GM12878 (cell line): ENCODE results near the gene BEST2.
A peak's percentile ranks its signal among the peaks of the same experiment; 100 is the strongest.

Experiments used
- CREB1 ChIP-seq: IDR thresholded peaks from 2 replicates; pipeline ENCODE4 v1.6.1; 2012; ENCODE audit warnings: low read depth, mild to moderate bottlenecking, inconsistent platforms
- EP300 ChIP-seq, 2 experiments: fragments of 150-350 bp in 1 of 2; IDR thresholded peaks; 2 replicates each; pipeline ENCODE4 v1.6.1; 2011 to 2012; ENCODE audit warnings: low read depth in 2 of 2, low read length in 2 of 2, borderline replicate concordance in 1 of 2, improper control_type of control experiment in 1 of 2, inconsistent platforms in 1 of 2; ENCODE audit not compliant: control insufficient read depth in 1 of 2
- FOXK2 ChIP-seq: fragments of 450-650 bp; IDR thresholded peaks from 2 replicates; pipeline ENCODE4 v1.6.1; 2017; ENCODE audit warnings: mild to moderate bottlenecking, moderate library complexity
- JUNB ChIP-seq: IDR thresholded peaks from 2 replicates; pipeline ENCODE4 v1.6.1; 2016; ENCODE audit warnings: antibody characterized with exemption, mild to moderate bottlenecking
- KAT2A ChIP-seq: conservative IDR thresholded peaks from 2 replicates; pipeline ENCODE4 v1.6.1; 2011; ENCODE audit warnings: low read depth, low read length; ENCODE audit not compliant: control insufficient read depth
- NFIC ChIP-seq: IDR thresholded peaks from 2 replicates; pipeline ENCODE4 v1.6.1; 2012; ENCODE audit warnings: low read depth, mild to moderate bottlenecking, inconsistent platforms, low read length, moderate library complexity
- RAD21 ChIP-seq: IDR thresholded peaks from 2 replicates; pipeline ENCODE4 v1.6.1; 2011; ENCODE audit warnings: mild to moderate bottlenecking, low read depth, low read length, moderate library complexity; ENCODE audit not compliant: insufficient read depth
- SIN3A ChIP-seq: IDR thresholded peaks from 2 replicates; pipeline ENCODE4 v1.6.1; 2012; ENCODE audit warnings: low read depth, low read length, improper control_type of control experiment
- YY1 ChIP-seq: IDR thresholded peaks from 2 replicates; pipeline ENCODE4 v1.6.1; 2011; ENCODE audit warnings: low read depth, mild to moderate bottlenecking, low read length
- TF ChIP-seq, protein P1 (sequence below): IDR thresholded peaks from 2 replicates; pipeline ENCODE4 v1.6.1; 2011; ENCODE audit warnings: borderline replicate concordance, low read depth, mild to moderate bottlenecking, moderate library complexity, mixed read lengths, low read length; ENCODE audit not compliant: insufficient read depth; ENCODE audit errors: extremely low read length
- TF ChIP-seq, protein P2 (sequence below): IDR thresholded peaks from 2 replicates; pipeline ENCODE4 v1.6.1; 2012; ENCODE audit warnings: mild to moderate bottlenecking, low read depth, low read length
- TF ChIP-seq, protein P3 (sequence below), 3 experiments: IDR thresholded peaks in 2 of 3; conservative IDR thresholded peaks in 1 of 3; 2 replicates each; pipeline ENCODE4 v1.5.1; 2011; ENCODE audit warnings: low read depth in 3 of 3, low read length in 3 of 3, mild to moderate bottlenecking in 3 of 3, control low read depth in 2 of 3, moderate library complexity in 2 of 3, inconsistent platforms in 1 of 3, mixed read lengths in 1 of 3; ENCODE audit not compliant: control insufficient read depth in 2 of 3, insufficient read depth in 1 of 3; ENCODE audit errors: extremely low read depth in 1 of 3
- TF ChIP-seq, protein P4 (sequence below): IDR thresholded peaks from 2 replicates; pipeline ENCODE4 v1.6.1; 2012; ENCODE audit warnings: low read depth, low read length, improper control_type of control experiment
- TF ChIP-seq, protein P5 (sequence below): fragments of 450-650 bp; IDR thresholded peaks from 2 replicates; pipeline ENCODE4 v1.6.1; 2017; ENCODE audit warnings: mild to moderate bottlenecking, moderate library complexity

DNA sequence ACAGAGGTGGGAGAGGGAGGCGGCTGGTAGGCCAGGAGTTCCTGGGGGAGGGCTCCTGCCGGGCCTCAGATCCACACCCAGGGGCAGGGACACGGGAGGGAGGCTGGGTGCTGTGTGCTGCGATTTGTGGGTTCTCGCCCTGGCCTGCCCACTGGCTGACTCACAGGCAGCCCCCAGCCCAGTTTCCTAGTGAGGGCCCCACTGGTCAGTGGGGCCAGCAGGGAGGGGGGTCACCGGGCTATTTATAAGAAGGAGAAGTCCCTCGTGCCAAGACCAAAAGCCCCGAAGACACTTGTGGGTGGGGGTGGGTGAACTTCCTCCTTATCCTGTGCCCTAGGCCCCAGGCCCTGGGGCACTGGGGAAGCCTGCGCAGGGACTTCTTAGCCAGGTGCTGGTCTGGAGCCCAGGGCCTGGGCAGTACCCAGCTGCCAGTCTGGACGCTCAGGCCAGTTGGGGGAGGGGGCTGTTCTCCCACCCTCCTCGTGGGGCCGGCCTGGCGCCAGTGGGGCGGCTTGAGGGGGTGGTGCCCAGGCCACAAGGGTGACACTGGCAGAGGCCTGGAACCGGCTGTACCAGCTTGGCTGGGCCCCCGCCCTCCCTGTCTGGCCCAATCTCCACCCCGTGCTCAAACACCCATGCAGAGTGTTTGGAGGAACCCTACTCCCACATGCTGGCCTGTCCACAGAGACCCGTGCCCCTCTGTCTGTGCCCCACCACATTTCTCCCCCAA, 34.7 kb downstream of the BEST2 start:
- TF ChIP-seq YY1 (peak; percentile 15; the same call in 1 of the 2 replicates), RAD21 (no peak), FOXK2 (no peak), KAT2A (no peak), NFIC (no peak), JUNB (no peak), SIN3A (no peak), CREB1 (no peak), EP300 (IDR thresholded peaks at IDR 0.05; ENCODE audit: borderline replicate concordance in 1 of 2, control insufficient read depth in 1 of 2, low read depth in 2 of 2, low read length in 2 of 2) (peak in 1 of 2 experiments; percentile 44; a peak in 1 of 4 replicates)
- TF ChIP-seq, protein P1, sequence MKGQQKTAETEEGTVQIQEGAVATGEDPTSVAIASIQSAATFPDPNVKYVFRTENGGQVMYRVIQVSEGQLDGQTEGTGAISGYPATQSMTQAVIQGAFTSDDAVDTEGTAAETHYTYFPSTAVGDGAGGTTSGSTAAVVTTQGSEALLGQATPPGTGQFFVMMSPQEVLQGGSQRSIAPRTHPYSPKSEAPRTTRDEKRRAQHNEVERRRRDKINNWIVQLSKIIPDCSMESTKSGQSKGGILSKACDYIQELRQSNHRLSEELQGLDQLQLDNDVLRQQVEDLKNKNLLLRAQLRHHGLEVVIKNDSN, result no peak
- TF ChIP-seq, protein P2, sequence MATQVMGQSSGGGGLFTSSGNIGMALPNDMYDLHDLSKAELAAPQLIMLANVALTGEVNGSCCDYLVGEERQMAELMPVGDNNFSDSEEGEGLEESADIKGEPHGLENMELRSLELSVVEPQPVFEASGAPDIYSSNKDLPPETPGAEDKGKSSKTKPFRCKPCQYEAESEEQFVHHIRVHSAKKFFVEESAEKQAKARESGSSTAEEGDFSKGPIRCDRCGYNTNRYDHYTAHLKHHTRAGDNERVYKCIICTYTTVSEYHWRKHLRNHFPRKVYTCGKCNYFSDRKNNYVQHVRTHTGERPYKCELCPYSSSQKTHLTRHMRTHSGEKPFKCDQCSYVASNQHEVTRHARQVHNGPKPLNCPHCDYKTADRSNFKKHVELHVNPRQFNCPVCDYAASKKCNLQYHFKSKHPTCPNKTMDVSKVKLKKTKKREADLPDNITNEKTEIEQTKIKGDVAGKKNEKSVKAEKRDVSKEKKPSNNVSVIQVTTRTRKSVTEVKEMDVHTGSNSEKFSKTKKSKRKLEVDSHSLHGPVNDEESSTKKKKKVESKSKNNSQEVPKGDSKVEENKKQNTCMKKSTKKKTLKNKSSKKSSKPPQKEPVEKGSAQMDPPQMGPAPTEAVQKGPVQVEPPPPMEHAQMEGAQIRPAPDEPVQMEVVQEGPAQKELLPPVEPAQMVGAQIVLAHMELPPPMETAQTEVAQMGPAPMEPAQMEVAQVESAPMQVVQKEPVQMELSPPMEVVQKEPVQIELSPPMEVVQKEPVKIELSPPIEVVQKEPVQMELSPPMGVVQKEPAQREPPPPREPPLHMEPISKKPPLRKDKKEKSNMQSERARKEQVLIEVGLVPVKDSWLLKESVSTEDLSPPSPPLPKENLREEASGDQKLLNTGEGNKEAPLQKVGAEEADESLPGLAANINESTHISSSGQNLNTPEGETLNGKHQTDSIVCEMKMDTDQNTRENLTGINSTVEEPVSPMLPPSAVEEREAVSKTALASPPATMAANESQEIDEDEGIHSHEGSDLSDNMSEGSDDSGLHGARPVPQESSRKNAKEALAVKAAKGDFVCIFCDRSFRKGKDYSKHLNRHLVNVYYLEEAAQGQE, result no peak
- TF ChIP-seq, protein P3, sequence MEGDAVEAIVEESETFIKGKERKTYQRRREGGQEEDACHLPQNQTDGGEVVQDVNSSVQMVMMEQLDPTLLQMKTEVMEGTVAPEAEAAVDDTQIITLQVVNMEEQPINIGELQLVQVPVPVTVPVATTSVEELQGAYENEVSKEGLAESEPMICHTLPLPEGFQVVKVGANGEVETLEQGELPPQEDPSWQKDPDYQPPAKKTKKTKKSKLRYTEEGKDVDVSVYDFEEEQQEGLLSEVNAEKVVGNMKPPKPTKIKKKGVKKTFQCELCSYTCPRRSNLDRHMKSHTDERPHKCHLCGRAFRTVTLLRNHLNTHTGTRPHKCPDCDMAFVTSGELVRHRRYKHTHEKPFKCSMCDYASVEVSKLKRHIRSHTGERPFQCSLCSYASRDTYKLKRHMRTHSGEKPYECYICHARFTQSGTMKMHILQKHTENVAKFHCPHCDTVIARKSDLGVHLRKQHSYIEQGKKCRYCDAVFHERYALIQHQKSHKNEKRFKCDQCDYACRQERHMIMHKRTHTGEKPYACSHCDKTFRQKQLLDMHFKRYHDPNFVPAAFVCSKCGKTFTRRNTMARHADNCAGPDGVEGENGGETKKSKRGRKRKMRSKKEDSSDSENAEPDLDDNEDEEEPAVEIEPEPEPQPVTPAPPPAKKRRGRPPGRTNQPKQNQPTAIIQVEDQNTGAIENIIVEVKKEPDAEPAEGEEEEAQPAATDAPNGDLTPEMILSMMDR (IDR thresholded peaks at IDR 0.05 in 2 of 3, conservative IDR thresholded peaks at IDR 0.05 in 1 of 3; ENCODE audit: control insufficient read depth in 2 of 3, extremely low read depth in 1 of 3, insufficient read depth in 1 of 3, low read depth in 3 of 3, low read length in 3 of 3), result no peak
- TF ChIP-seq, protein P4, sequence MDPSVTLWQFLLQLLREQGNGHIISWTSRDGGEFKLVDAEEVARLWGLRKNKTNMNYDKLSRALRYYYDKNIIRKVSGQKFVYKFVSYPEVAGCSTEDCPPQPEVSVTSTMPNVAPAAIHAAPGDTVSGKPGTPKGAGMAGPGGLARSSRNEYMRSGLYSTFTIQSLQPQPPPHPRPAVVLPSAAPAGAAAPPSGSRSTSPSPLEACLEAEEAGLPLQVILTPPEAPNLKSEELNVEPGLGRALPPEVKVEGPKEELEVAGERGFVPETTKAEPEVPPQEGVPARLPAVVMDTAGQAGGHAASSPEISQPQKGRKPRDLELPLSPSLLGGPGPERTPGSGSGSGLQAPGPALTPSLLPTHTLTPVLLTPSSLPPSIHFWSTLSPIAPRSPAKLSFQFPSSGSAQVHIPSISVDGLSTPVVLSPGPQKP, result no peak
- TF ChIP-seq, protein P5, sequence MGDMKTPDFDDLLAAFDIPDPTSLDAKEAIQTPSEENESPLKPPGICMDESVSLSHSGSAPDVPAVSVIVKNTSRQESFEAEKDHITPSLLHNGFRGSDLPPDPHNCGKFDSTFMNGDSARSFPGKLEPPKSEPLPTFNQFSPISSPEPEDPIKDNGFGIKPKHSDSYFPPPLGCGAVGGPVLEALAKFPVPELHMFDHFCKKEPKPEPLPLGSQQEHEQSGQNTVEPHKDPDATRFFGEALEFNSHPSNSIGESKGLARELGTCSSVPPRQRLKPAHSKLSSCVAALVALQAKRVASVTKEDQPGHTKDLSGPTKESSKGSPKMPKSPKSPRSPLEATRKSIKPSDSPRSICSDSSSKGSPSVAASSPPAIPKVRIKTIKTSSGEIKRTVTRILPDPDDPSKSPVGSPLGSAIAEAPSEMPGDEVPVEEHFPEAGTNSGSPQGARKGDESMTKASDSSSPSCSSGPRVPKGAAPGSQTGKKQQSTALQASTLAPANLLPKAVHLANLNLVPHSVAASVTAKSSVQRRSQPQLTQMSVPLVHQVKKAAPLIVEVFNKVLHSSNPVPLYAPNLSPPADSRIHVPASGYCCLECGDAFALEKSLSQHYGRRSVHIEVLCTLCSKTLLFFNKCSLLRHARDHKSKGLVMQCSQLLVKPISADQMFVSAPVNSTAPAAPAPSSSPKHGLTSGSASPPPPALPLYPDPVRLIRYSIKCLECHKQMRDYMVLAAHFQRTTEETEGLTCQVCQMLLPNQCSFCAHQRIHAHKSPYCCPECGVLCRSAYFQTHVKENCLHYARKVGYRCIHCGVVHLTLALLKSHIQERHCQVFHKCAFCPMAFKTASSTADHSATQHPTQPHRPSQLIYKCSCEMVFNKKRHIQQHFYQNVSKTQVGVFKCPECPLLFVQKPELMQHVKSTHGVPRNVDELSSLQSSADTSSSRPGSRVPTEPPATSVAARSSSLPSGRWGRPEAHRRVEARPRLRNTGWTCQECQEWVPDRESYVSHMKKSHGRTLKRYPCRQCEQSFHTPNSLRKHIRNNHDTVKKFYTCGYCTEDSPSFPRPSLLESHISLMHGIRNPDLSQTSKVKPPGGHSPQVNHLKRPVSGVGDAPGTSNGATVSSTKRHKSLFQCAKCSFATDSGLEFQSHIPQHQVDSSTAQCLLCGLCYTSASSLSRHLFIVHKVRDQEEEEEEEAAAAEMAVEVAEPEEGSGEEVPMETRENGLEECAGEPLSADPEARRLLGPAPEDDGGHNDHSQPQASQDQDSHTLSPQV, result peak; percentile 49; the same call in 1 of the 2 replicates
